MM.1S (cell line): ENCODE measurements around the gene SNX3.

Experiments used
- CTCF ChIP-seq: fragments of 300-600 bp; sonication (generic); IDR thresholded peaks from 2 replicates; pipeline ENCODE4 v1.5.1; 2016; ENCODE audit warnings: antibody characterized with exemption, low read length, mixed read lengths
- EZH2 ChIP-seq: fragments of 300-600 bp; sonication (generic); optimal IDR thresholded peaks from 2 replicates; pipeline ENCODE3; 2017; ENCODE audit warnings: low read depth, mild to moderate bottlenecking, antibody characterized with exemption, low read length, mixed read lengths
- EZH2phosphoT487 ChIP-seq: fragments of 300-600 bp; sonication (generic); IDR thresholded peaks from 2 replicates; pipeline ENCODE4 v1.6.1; 2018; ENCODE audit warnings: antibody characterized with exemption, low read length

GRCh38 chr6:108277831-108278230 is 17.0 kb upstream of the SNX3 start:
- TF ChIP-seq CTCF (no peak), EZH2phosphoT487 (no peak), EZH2 (no peak)
